ENCODE results near the gene MED9.

GRCh38 chr17:17541640-17542001 lies 64.8 kb downstream of the MED9 start:
- TF ChIP-seq KLF17 (tag by site-specific recombination; IDR thresholded peaks at IDR 0.05): no peak
- no peak for TF ChIP-seq ZNF677 (tag by site-specific recombination; IDR thresholded peaks at IDR 0.05)
- TF ChIP-seq REST (tag by site-specific recombination; IDR thresholded peaks at IDR 0.05): no peak
- TF ChIP-seq CTCF (tag by site-specific recombination; IDR thresholded peaks at IDR 0.05): no peak
- TF ChIP-seq ZNF830 (tag by site-specific recombination; IDR thresholded peaks at IDR 0.05; ENCODE audit: low read depth): no peak
